K562 (cell line): ENCODE results near the gene RNF19B. TPM values are rescaled to one million over a fixed set of nuclear protein-coding genes. Genes with fewer than 3 reads are reported as not detected.

Experiments used
- ARID3A ChIP-seq: IDR thresholded peaks from 2 replicates; pipeline ENCODE4 v1.6.1; 2012; ENCODE audit warnings: low read depth, low read length, improper control_type of control experiment, borderline replicate concordance
- BRF2 ChIP-seq: IDR thresholded peaks from 3 replicates; pipeline ENCODE4 v1.6.1; 2011; ENCODE audit warnings: borderline replicate concordance, mild to moderate bottlenecking; ENCODE audit not compliant: insufficient read length, insufficient read depth
- DACH1 ChIP-seq: fragments of 450-650 bp; IDR thresholded peaks from 2 replicates; pipeline ENCODE4 v1.6.1; 2018; ENCODE audit not compliant: partially characterized antibody
- FOXK2 ChIP-seq, 2 experiments: fragments of 450-650 bp; IDR thresholded peaks in 1 of 2; conservative IDR thresholded peaks in 1 of 2; 2 replicates each; pipeline ENCODE4 v1.6.1; 2016; ENCODE audit warnings: low read depth in 2 of 2, mild to moderate bottlenecking in 1 of 2
- JUN ChIP-seq, 2 experiments: sonication (generic) in 1 of 2; formaldehyde crosslinking in 1 of 2; IDR thresholded peaks; 2 replicates each; pipeline versions ENCODE4 v1.6.1 to v1.8.0; 2012 to 2022; ENCODE audit warnings: borderline replicate concordance in 2 of 2, mild to moderate bottlenecking in 2 of 2, improper control_type of control experiment in 1 of 2, low read depth in 1 of 2, low read length in 1 of 2, missing genetic modification reagents in 1 of 2
- PTBP1 ChIP-seq: fragments of 200-400 bp; formaldehyde crosslinking; IDR thresholded peaks from 2 replicates; pipeline ENCODE4 v1.6.1; 2017; ENCODE audit warnings: low read depth, low read length
- TAF1 ChIP-seq: IDR thresholded peaks from 2 replicates; pipeline ENCODE4 v1.6.1; 2011; ENCODE audit warnings: mild to moderate bottlenecking, low read length, moderate library complexity; ENCODE audit not compliant: insufficient read depth, control insufficient read depth, severe bottlenecking; ENCODE audit errors: extremely low read depth
- TFE3 ChIP-seq: fragments of 450-650 bp; formaldehyde crosslinking; IDR thresholded peaks from 2 replicates; pipeline ENCODE4 v1.4.0; 2020; ENCODE audit warnings: mild to moderate bottlenecking, mixed read lengths
- TSHZ1 ChIP-seq: fragments of 250-450 bp; sonication (Bioruptor Pico); IDR thresholded peaks from 2 replicates; pipeline ENCODE4 v1.4.0; 2020; ENCODE audit warnings: mild to moderate bottlenecking, moderate library complexity
- ZNF280A ChIP-seq: fragments of 450-650 bp; IDR thresholded peaks from 2 replicates; pipeline ENCODE4 v1.6.1; 2018; ENCODE audit warnings: mild to moderate bottlenecking, low read depth; ENCODE audit not compliant: partially characterized antibody
- ZNF280B ChIP-seq: fragments of 250-450 bp; sonication (Bioruptor Pico); IDR thresholded peaks from 2 replicates; pipeline ENCODE4 v1.5.1; 2021; ENCODE audit warnings: mild to moderate bottlenecking
- polyA plus RNA-seq, 8 experiments: library from polyadenylated mRNA; depleted of rRNA in 4 of 8; stranded (reverse) in 5 of 8; unstranded in 3 of 8; fragments of >200 nt; fragmentation: Nextera tagmentation in 2 of 8; fragmentation: Illumina TruSeq in 1 of 8; extraction: Ambion mirVana in 2 of 8; extraction: Trizol in 1 of 8; gene quantifications; 2 replicates each; pipeline versions ENCODE4 v1.2.1 to v1.2.3, GENCODE V29; 2011 to 2014; ENCODE audit warnings: inconsistent platforms in 1 of 8, missing spikeins in 1 of 8
- total RNA-seq, 7 experiments: library from RNA; depleted of rRNA in 6 of 7; stranded (reverse); fragments of >200 nt in 6 of 7; fragmentation: Illumina TruSeq in 2 of 7; extraction: Trizol in 2 of 7; gene quantifications; 2 replicates each; pipeline versions ENCODE4 v1.2.1 to v1.2.3, GENCODE V29; 2011 to 2021; ENCODE audit warnings: low replicate concordance in 1 of 7

The RNF19B gene
- total and polyA plus RNA-seq, 9 of the 15 experiments (the other 6 are each of a cell fraction or from before 2014, with no cell fraction given), result 2.6 to 14.9 (median 10.1) TPM

GRCh38 chr1:33007190-33008050, 42.8 kb upstream of the RNF19B start (continued):
- TF ChIP-seq TSHZ1 (CRISPR knock-in tag) (no peak), ZNF280B (CRISPR knock-in tag) (no peak), ARID3A (no peak), TFE3 (no peak), TAF1 (no peak), BRF2 (no peak), DACH1 (no peak), JUN (IDR thresholded peaks at IDR 0.05; ENCODE audit: borderline replicate concordance, low read depth, low read length) (peak; percentile 37; the same call in 1 of the 2 replicates), JUN (CRISPR knock-in tag; IDR thresholded peaks at IDR 0.05; ENCODE audit: borderline replicate concordance) (no peak), ZNF280A (no peak), FOXK2 (conservative IDR thresholded peaks at IDR 0.05 in 1 of 2, IDR thresholded peaks at IDR 0.05 in 1 of 2; ENCODE audit: low read depth in 2 of 2) (peak in 1 of 2 experiments; percentile 49; a peak in 1 of 4 replicates), PTBP1 (no peak)
